Right lobe of liver (tissue), 4 donors: Measurements from ENCODE around the gene TASL.

Experiments used
- CTCF ChIP-seq, 4 donors: fragments of 200-600 bp in 3 of 4; fragments of 450-650 bp in 1 of 4; IDR thresholded peaks; one replicate each; pipeline versions ENCODE4 v1.5.1 to v1.8.0; 2016 to 2022; ENCODE audit warnings: antibody characterized with exemption in 4 of 4, mild to moderate bottlenecking in 2 of 4
- POLR2A ChIP-seq: fragments of 450-650 bp; IDR thresholded peaks from one replicate; pipeline ENCODE4 v1.6.1; 2017; ENCODE audit warnings: antibody characterized with exemption, mild to moderate bottlenecking
- donor health status: DM: no; HTN: no; CAD: no.
- donor health status: DM: no; HTN: no; CAD: no.
- donor health status: DM: no; HTN: yes; CAD: no.

GRCh38 chrX:30620980-30621618 is 43.5 kb upstream of the TASL start:
- TF ChIP-seq CTCF (IDR thresholded peaks at IDR 0.05) (no peak), POLR2A (no peak)
